ENCODE results near the gene SELL. TPM values are rescaled to one million over a fixed set of nuclear protein-coding genes. Genes with fewer than 3 reads are reported as not detected.
"Not testable (repeated sequence)": the region's sequence is repeated elsewhere in the genome, so short reads cannot be mapped to it uniquely, and the experiment has no call there.

SELL gene
- total and polyA plus RNA-seq, 7 donors, result 0.14 to 3.1 (median 1.1) TPM

- TF ChIP-seq CTCF (IDR thresholded peaks at IDR 0.05), result no peak
- Histone ChIP-seq H3K9me3 (peaks cover 6% of the 10 kb centered on the region), H3K27ac (no peak overlapping the region), H3K4me3 (no peak overlapping the region), H3K36me3 (ENCODE audit: insufficient read depth in 1 of 2, low read depth in 1 of 2) (no peaks in the 10 kb centered on the region), H3K4me1 (no peaks in the 10 kb centered on the region), H3K27me3 (ENCODE audit: insufficient read depth in 3 of 3, low read length in 2 of 3) (no peaks in the 10 kb centered on the region)
- DNase-seq, result no peak
- intact Hi-C loops (cut with DNase I), result no loop called here
- WGBS, 3 donors, result 36 to 46% (median 44%) methylated on average over 3 of the region's 3 CpGs
- ATAC-seq, result no peak
Observed at GRCh38 chr1:169670836-169671235, 40.6 kb downstream of the SELL start.

GRCh38 chr1:169670244-169670643 lies 41.2 kb downstream of the SELL start:
- H3K27me3 ChIP-seq (ENCODE audit: insufficient read depth in 3 of 3, low read length in 2 of 3); intact Hi-C loops (cut with DNase I); H3K4me1 ChIP-seq; H3K36me3 ChIP-seq (ENCODE audit: insufficient read depth in 1 of 2, low read depth in 1 of 2); H3K9me3 ChIP-seq; H3K27ac ChIP-seq; H3K4me3 ChIP-seq; DNase-seq; ATAC-seq: not testable (repeated sequence)
- 88 to 96% (median 92%) methylated on average over 3 of the region's 3 CpGs for WGBS, 3 donors

GRCh38 chr1:169667699-169668596 lies 43.5 kb downstream of the SELL start:
- H3K4me3 ChIP-seq; H3K9me3 ChIP-seq; ATAC-seq; H3K27me3 ChIP-seq (ENCODE audit: insufficient read depth in 3 of 3, low read length in 2 of 3); intact Hi-C loops (cut with DNase I); DNase-seq; H3K27ac ChIP-seq; H3K4me1 ChIP-seq; H3K36me3 ChIP-seq (ENCODE audit: insufficient read depth in 1 of 2, low read depth in 1 of 2): not testable (repeated sequence)
- WGBS, 3 donors, result 83 to 94% (median 93%) methylated on average over 25 to 27 of the region's 28 CpGs

GRCh38 chr1:169667227-169667639 lies 44.2 kb downstream of the SELL start:
- H3K27me3 ChIP-seq (ENCODE audit: insufficient read depth in 3 of 3, low read length in 2 of 3); H3K27ac ChIP-seq; H3K9me3 ChIP-seq; H3K4me3 ChIP-seq; H3K36me3 ChIP-seq (ENCODE audit: insufficient read depth in 1 of 2, low read depth in 1 of 2); H3K4me1 ChIP-seq; ATAC-seq; DNase-seq; intact Hi-C loops (cut with DNase I): not testable (repeated sequence)
- WGBS, 3 donors, result 55 to 68% (median 64%) methylated on average over 2 of the region's 2 CpGs

- not testable (repeated sequence) for DNase-seq
Observed at GRCh38 chr1:169662680-169663079, 48.7 kb downstream of the SELL start.

GRCh38 chr1:169661066-169661465 lies 50.4 kb downstream of the SELL start:
- H3K4me3 ChIP-seq; intact Hi-C loops (cut with DNase I); H3K27me3 ChIP-seq (ENCODE audit: insufficient read depth in 3 of 3, low read length in 2 of 3); H3K36me3 ChIP-seq (ENCODE audit: insufficient read depth in 1 of 2, low read depth in 1 of 2); H3K27ac ChIP-seq; ATAC-seq; DNase-seq; H3K9me3 ChIP-seq; H3K4me1 ChIP-seq: not testable (repeated sequence)
- WGBS, 3 donors, result 83 to 98% (median 92%) methylated on average over 14 to 16 of the region's 16 CpGs

More at GRCh38 chr1:169662680-169663079, 48.7 kb downstream of the SELL start:
- H3K36me3 ChIP-seq (ENCODE audit: insufficient read depth in 1 of 2, low read depth in 1 of 2); H3K9me3 ChIP-seq; ATAC-seq; H3K27me3 ChIP-seq (ENCODE audit: insufficient read depth in 3 of 3, low read length in 2 of 3); intact Hi-C loops (cut with DNase I); H3K27ac ChIP-seq; H3K4me3 ChIP-seq; H3K4me1 ChIP-seq: not testable (repeated sequence)
- WGBS, 3 donors, result 69% methylated on average over 7 to 8 of the region's 8 CpGs

- H3K9me3 ChIP-seq; H3K27me3 ChIP-seq (ENCODE audit: insufficient read depth in 3 of 3, low read length in 2 of 3); ATAC-seq; DNase-seq; intact Hi-C loops (cut with DNase I); H3K36me3 ChIP-seq (ENCODE audit: insufficient read depth in 1 of 2, low read depth in 1 of 2); H3K4me3 ChIP-seq; H3K4me1 ChIP-seq; H3K27ac ChIP-seq: not testable (repeated sequence)
Observed at GRCh38 chr1:169658777-169659176, 52.6 kb downstream of the SELL start.
